Left ventricle myocardium inferior (tissue), 1 donor: ENCODE measurements around the gene SDK1. TPM values are rescaled to one million over a fixed set of nuclear protein-coding genes. Genes with fewer than 3 reads are reported as not detected.
"Not testable (repeated sequence)": the region's sequence is repeated elsewhere in the genome, so short reads cannot be mapped to it uniquely, and the experiment has no call there.

Experiments used
- DNase-seq: peaks from one replicate; pipeline ENCODE4 v3.0.0-alpha.2; 2020
- H3K27ac ChIP-seq: fragments of 200-600 bp; replicated peaks from 2 replicates; pipeline ENCODE4 v1.8.0; 2021
- H3K27me3 ChIP-seq: fragments of 200-600 bp; 2 replicates; pipeline ENCODE4 v1.8.0; 2021; ENCODE audit warnings: low read depth
- H3K36me3 ChIP-seq: fragments of 200-600 bp; 2 replicates; pipeline ENCODE4 v1.8.0; 2021
- H3K4me1 ChIP-seq: fragments of 200-600 bp; 2 replicates; pipeline ENCODE4 v1.8.0; 2021
- H3K4me3 ChIP-seq: fragments of 200-600 bp; 2 replicates; pipeline ENCODE4 v1.8.0; 2021; ENCODE audit warnings: mild to moderate bottlenecking, moderate library complexity
- H3K9me3 ChIP-seq: fragments of 200-600 bp; replicated peaks from 2 replicates; pipeline ENCODE4 v1.8.0; 2021
- CTCF ChIP-seq: fragments of 200-600 bp; IDR thresholded peaks from 2 replicates; pipeline ENCODE4 v1.8.0; 2021; ENCODE audit warnings: antibody characterized with exemption, mild to moderate bottlenecking, borderline replicate concordance
- intact Hi-C: fragments of 100-400 bp; cut with micrococcal nuclease; formaldehyde crosslinking; loops from one replicate; pipeline ENCODE4 v1.11.0; 2022
- total RNA-seq: library from RNA; stranded (reverse); fragmentation: NEBNext Ultra II Directional; extraction: Animal tissue kit (Norgen Biotek cat#: 25700); gene quantifications from one replicate; pipeline ENCODE4 v1.2.1, GENCODE V29; 2021
- donor health status: DM: no; HTN: yes; CAD: no; lungs with severe emphysema.

Gene SDK1
- total RNA-seq, 1 donor from 2014 or later: 1.3 TPM

- H3K4me3 ChIP-seq: no peak overlapping the region
- H3K27ac ChIP-seq: no peak overlapping the region
- H3K27me3 ChIP-seq: peaks cover 8% of the 10 kb centered on the region
- H3K9me3 ChIP-seq: peaks cover 22% of the 10 kb centered on the region
- intact Hi-C loops: no loop called here
- no peaks in the 10 kb centered on the region for H3K4me1 ChIP-seq
- no peak for TF ChIP-seq CTCF
- DNase-seq: no peak
- H3K36me3 ChIP-seq: no peaks in the 10 kb centered on the region
These were observed 273.3 kb downstream of the SDK1 start for GRCh38 chr7:3574386-3574785.

GRCh38 chr7:3575753-3576531, 274.9 kb downstream of the SDK1 start:
- no peak for TF ChIP-seq CTCF
- Histone ChIP-seq H3K27ac (no peak overlapping the region), H3K4me1 (no peaks in the 10 kb centered on the region), H3K9me3 (peaks cover 31% of the 10 kb centered on the region), H3K36me3 (no peaks in the 10 kb centered on the region), H3K4me3 (no peak overlapping the region), H3K27me3 (peaks cover 8% of the 10 kb centered on the region)
- intact Hi-C loops: no loop called here
- DNase-seq: no peak

- TF ChIP-seq CTCF: no peak
- H3K4me3 ChIP-seq: no peak overlapping the region
- no peaks in the 10 kb centered on the region for H3K36me3 ChIP-seq
- peaks cover 8% of the 10 kb centered on the region for H3K27me3 ChIP-seq
- H3K9me3 ChIP-seq: peaks cover 31% of the 10 kb centered on the region
- intact Hi-C loops: no loop called here
- DNase-seq: no peak
- no peaks in the 10 kb centered on the region for H3K4me1 ChIP-seq
- H3K27ac ChIP-seq: no peak overlapping the region
These were observed 277.3 kb downstream of the SDK1 start for GRCh38 chr7:3578399-3578798.

GRCh38 chr7:3579638-3580219, 278.7 kb downstream of the SDK1 start:
- intact Hi-C loops: no loop called here
- TF ChIP-seq CTCF: no peak
- Histone ChIP-seq H3K27ac (no peak overlapping the region), H3K4me1 (no peaks in the 10 kb centered on the region), H3K4me3 (no peak overlapping the region), H3K27me3 (peaks cover under 1% of the 10 kb centered on the region), H3K9me3 (peaks cover 31% of the 10 kb centered on the region), H3K36me3 (no peaks in the 10 kb centered on the region)
- no peak for DNase-seq

GRCh38 chr7:3582145-3582544, 281.1 kb downstream of the SDK1 start:
- intact Hi-C loops: not testable (repeated sequence)

GRCh38 chr7:3585826-3586225, 284.8 kb downstream of the SDK1 start:
- no peak for TF ChIP-seq CTCF
- Histone ChIP-seq H3K4me3 (no peak overlapping the region), H3K27ac (no peak overlapping the region), H3K4me1 (no peaks in the 10 kb centered on the region), H3K9me3 (no peaks in the 10 kb centered on the region), H3K36me3 (no peaks in the 10 kb centered on the region), H3K27me3 (no peaks in the 10 kb centered on the region)
- intact Hi-C loops: no loop called here
- DNase-seq: no peak

More at GRCh38 chr7:3582145-3582544, 281.1 kb downstream of the SDK1 start:
- not testable (repeated sequence) for DNase-seq, H3K4me1 ChIP-seq, H3K36me3 ChIP-seq, H3K27ac ChIP-seq, H3K4me3 ChIP-seq, H3K27me3 ChIP-seq
- peaks cover 31% of the 10 kb centered on the region for H3K9me3 ChIP-seq
